Neuronal stem cell (in vitro differentiated cells): Measurements from ENCODE around the gene SLC6A19.

Experiments
- DNase-seq: peaks from one replicate; pipeline ENCODE4 v3.0.0-alpha.2; 2013; ENCODE audit warnings: low spot score
- H2AFZ ChIP-seq: one replicate; pipeline ENCODE4 v1.6.1; 2013; ENCODE audit warnings: mild to moderate bottlenecking, low read length, inconsistent platforms
- H2AK5ac ChIP-seq: 2 replicates; pipeline ENCODE4 v1.6.1; 2013; ENCODE audit warnings: low read depth, mild to moderate bottlenecking, inconsistent platforms, low read length, moderate library complexity, mixed read lengths
- H2BK120ac ChIP-seq: 2 replicates; pipeline ENCODE4 v1.6.1; 2013; ENCODE audit warnings: low read depth, mild to moderate bottlenecking, inconsistent platforms, low read length, moderate library complexity, mixed read lengths
- H2BK12ac ChIP-seq: one replicate; pipeline ENCODE4 v1.6.1; 2013; ENCODE audit warnings: low read length, inconsistent platforms
- H2BK15ac ChIP-seq: 2 replicates; pipeline ENCODE4 v1.6.1; 2013; ENCODE audit warnings: mild to moderate bottlenecking, low read length, inconsistent platforms, mixed read lengths
- H2BK5ac ChIP-seq: one replicate; pipeline ENCODE4 v1.6.1; 2013; ENCODE audit warnings: inconsistent platforms, mild to moderate bottlenecking, low read length, moderate library complexity
- H3K14ac ChIP-seq: one replicate; pipeline ENCODE4 v1.6.1; 2013; ENCODE audit warnings: low read length, inconsistent platforms
- H3K18ac ChIP-seq: 2 replicates; pipeline ENCODE4 v1.6.1; 2013; ENCODE audit warnings: low read length, inconsistent platforms
- H3K23ac ChIP-seq: 2 replicates; pipeline ENCODE4 v1.6.1; 2013; ENCODE audit warnings: low read depth, mild to moderate bottlenecking, mixed read lengths, low read length, inconsistent platforms; ENCODE audit not compliant: poor library complexity
- H3K27ac ChIP-seq: replicated peaks from 3 replicates; pipeline ENCODE4 v1.5.1; 2013; ENCODE audit warnings: low read length, inconsistent platforms
- H3K27me3 ChIP-seq, 3 experiments: 2 replicates each; pipeline ENCODE4 v1.6.1; 2013; ENCODE audit warnings: low read length in 3 of 3, mild to moderate bottlenecking in 2 of 3, inconsistent platforms in 1 of 3, low read depth in 1 of 3, mixed read lengths in 1 of 3, moderate library complexity in 1 of 3; ENCODE audit not compliant: control insufficient read depth in 3 of 3, insufficient read depth in 3 of 3
- H3K36me3 ChIP-seq, 2 donors: replicated peaks in 1 of 2; 2 replicates each; pipeline ENCODE4 v1.6.1; 2013; ENCODE audit warnings: low read length in 2 of 2; ENCODE audit not compliant: control insufficient read depth in 2 of 2, insufficient read depth in 2 of 2
- H3K4ac ChIP-seq: 2 replicates; pipeline ENCODE4 v1.6.1; 2013; ENCODE audit warnings: inconsistent platforms, mild to moderate bottlenecking, low read length, moderate library complexity
- H3K4me1 ChIP-seq, 2 donors: 1 replicate in 1 of 2; 2 replicates in 1 of 2; pipeline ENCODE4 v1.6.1; 2013; ENCODE audit warnings: low read length in 2 of 2, low read depth in 1 of 2; ENCODE audit not compliant: control insufficient read depth in 2 of 2, insufficient read depth in 1 of 2
- H3K4me2 ChIP-seq: one replicate; pipeline ENCODE4 v1.6.1; 2013; ENCODE audit warnings: mild to moderate bottlenecking, low read length, inconsistent platforms; ENCODE audit not compliant: insufficient read depth, poor library complexity, severe bottlenecking
- H3K4me3 ChIP-seq, 2 donors: 2 replicates each; pipeline ENCODE4 v1.5.1; 2013; ENCODE audit warnings: low read length in 2 of 2, mild to moderate bottlenecking in 2 of 2, inconsistent platforms in 1 of 2, moderate library complexity in 1 of 2
- H3K79me1 ChIP-seq: one replicate; pipeline ENCODE4 v1.6.1; 2013; ENCODE audit warnings: low read depth, mild to moderate bottlenecking, inconsistent platforms, low read length, moderate library complexity
- H3K9ac ChIP-seq: one replicate; pipeline ENCODE4 v1.6.1; 2013; ENCODE audit warnings: mild to moderate bottlenecking, low read depth, low read length, inconsistent platforms; ENCODE audit not compliant: poor library complexity
- H3K9me3 ChIP-seq, 2 donors: replicated peaks in 1 of 2; 2 replicates each; pipeline versions ENCODE3 to v1.6.1; 2013; ENCODE audit warnings: low read length in 2 of 2, mild to moderate bottlenecking in 2 of 2, inconsistent platforms in 1 of 2, low read depth in 1 of 2, mixed read lengths in 1 of 2, moderate library complexity in 1 of 2; ENCODE audit not compliant: control insufficient read depth in 2 of 2, insufficient read depth in 1 of 2
- H4K8ac ChIP-seq: one replicate; pipeline ENCODE4 v1.6.1; 2013; ENCODE audit warnings: low read depth, mild to moderate bottlenecking, inconsistent platforms, low read length, moderate library complexity
- H4K91ac ChIP-seq: one replicate; pipeline ENCODE4 v1.6.1; 2013; ENCODE audit warnings: low read length, low read depth, mild to moderate bottlenecking, inconsistent platforms; ENCODE audit not compliant: poor library complexity
- WGBS, 2 donors: extraction: QIAGEN DNeasy Blood & Tissue Kit; methylation state at CpG; one replicate each; pipeline ENCODE4 v1.1.7; 2013; ENCODE audit warnings: missing lambda C conversion rate in 2 of 2, mixed read lengths in 1 of 2; ENCODE audit not compliant: insufficient read length in 2 of 2, insufficient replicate concordance in 1 of 2; ENCODE audit errors: extremely low coverage in 2 of 2; 5-methylcytosine and 5-hydroxymethylcytosine counted together

SLC6A19 gene

GRCh38 chr5:1161108-1161832 is 40.1 kb upstream of the SLC6A19 start:
- peak overlapping the region; percentile 16 for H2AK5ac ChIP-seq
- no peak overlapping the region for H2BK15ac ChIP-seq
- no peaks in the 10 kb centered on the region for H3K36me3 ChIP-seq
- H2AFZ ChIP-seq = no peak overlapping the region
- peak overlapping the region; percentile 75 for H3K23ac ChIP-seq
- no CpG with 5 or more reads among the region's 23 CpGs for WGBS, 2 donors
- peaks cover 5 to 42% (median 11%) of the 10 kb centered on the region in 3 experiments for H3K27me3 ChIP-seq
- no peak overlapping the region for H3K4me2 ChIP-seq
- H3K4me3 ChIP-seq = peak overlapping the region in 1 of 2 donors; percentile 53
- H3K4ac ChIP-seq = no peak overlapping the region
- no peak overlapping the region for H2BK12ac ChIP-seq
- H3K14ac ChIP-seq = no peak overlapping the region
- H2BK120ac ChIP-seq = no peak overlapping the region
- H4K8ac ChIP-seq = no peak overlapping the region
- no peaks in the 10 kb centered on the region for H3K79me1 ChIP-seq
- peak overlapping the region; percentile 43 for H2BK5ac ChIP-seq
- H3K18ac ChIP-seq = peak overlapping the region; percentile 22
- H3K9ac ChIP-seq = no peak overlapping the region
- peaks cover 0 to 3% of the 10 kb centered on the region in 2 donors for H3K4me1 ChIP-seq
- no peak overlapping the region for H3K27ac ChIP-seq
- H3K9me3 ChIP-seq = peaks cover 6% of the 10 kb centered on the region in 2 donors
- DNase-seq = no peak
- no peak overlapping the region for H4K91ac ChIP-seq

DNA sequence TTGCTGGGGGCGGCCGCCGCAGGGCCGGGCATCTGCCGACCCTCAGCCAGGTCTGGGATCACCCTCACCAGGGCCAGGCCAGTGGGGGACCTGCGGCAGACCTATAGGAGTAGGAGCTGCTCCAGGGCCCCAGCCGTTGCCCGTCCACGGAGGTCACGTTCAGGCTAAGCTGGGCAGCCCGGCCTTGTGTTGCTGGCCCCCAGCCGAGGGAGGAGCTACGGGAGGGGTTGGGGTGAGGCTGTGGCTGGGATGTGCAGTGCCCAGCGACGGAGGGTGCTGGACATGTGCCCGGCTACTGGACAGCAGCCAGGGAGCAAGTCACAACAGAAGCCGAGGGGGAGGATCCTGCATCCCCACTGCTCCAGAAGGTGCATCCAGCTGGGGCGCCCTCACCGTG is 39.6 kb upstream of the SLC6A19 start:
- H2BK5ac ChIP-seq = peak overlapping the region; percentile 43
- H3K79me1 ChIP-seq = no peaks in the 10 kb centered on the region
- H3K27me3 ChIP-seq = peaks cover under 1 to 37% (median 5%) of the 10 kb centered on the region in 3 experiments
- H3K9me3 ChIP-seq = peaks cover under 1 to 2% of the 10 kb centered on the region in 2 donors
- H3K23ac ChIP-seq = peak overlapping the region; percentile 29
- peak overlapping the region; percentile 99 for H2BK12ac ChIP-seq
- H3K9ac ChIP-seq = no peak overlapping the region
- H2BK15ac ChIP-seq = no peak overlapping the region
- no peak overlapping the region for H3K4me3 ChIP-seq
- H2AK5ac ChIP-seq = peak overlapping the region; percentile 16
- peaks cover 0 to 3% of the 10 kb centered on the region in 2 donors for H3K4me1 ChIP-seq
- H3K4ac ChIP-seq = peak overlapping the region; percentile 87
- H3K4me2 ChIP-seq = no peak overlapping the region
- no peak overlapping the region for H2AFZ ChIP-seq
- no peak overlapping the region for H2BK120ac ChIP-seq
- peak overlapping the region; percentile 27 for H3K14ac ChIP-seq
- no peak overlapping the region for H3K27ac ChIP-seq
- no CpG with 5 or more reads among the region's 19 CpGs for WGBS, 2 donors
- peak overlapping the region; percentile 69 for H3K18ac ChIP-seq
- no peak overlapping the region for H4K91ac ChIP-seq
- no peak for DNase-seq
- H3K36me3 ChIP-seq = no peaks in the 10 kb centered on the region
- no peak overlapping the region for H4K8ac ChIP-seq

- H3K4ac ChIP-seq = no peak overlapping the region
These were observed 39.1 kb upstream of the SLC6A19 start for GRCh38 chr5:1162276-1162675.

GRCh38 chr5:1162751-1163150 is 38.6 kb upstream of the SLC6A19 start:
- H2BK120ac ChIP-seq = no peak overlapping the region
- no peaks in the 10 kb centered on the region for H3K9me3 ChIP-seq
- no peak overlapping the region for H3K14ac ChIP-seq
- no peaks in the 10 kb centered on the region for H3K79me1 ChIP-seq
- no peaks in the 10 kb centered on the region for H3K36me3 ChIP-seq
- no peak overlapping the region for H4K8ac ChIP-seq
- peak overlapping the region; percentile 52 for H2BK15ac ChIP-seq
- H3K4ac ChIP-seq = no peak overlapping the region
- peak overlapping the region; percentile 50 for H3K9ac ChIP-seq
- WGBS, 2 donors = no CpG with 5 or more reads among the region's 8 CpGs
- peak overlapping the region; percentile 19 for H3K18ac ChIP-seq
- DNase-seq = no peak
- peak overlapping the region; percentile 43 for H2BK5ac ChIP-seq
- peaks cover 0 to 28% (median 0%) of the 10 kb centered on the region in 3 experiments for H3K27me3 ChIP-seq
- H2BK12ac ChIP-seq = peak overlapping the region; percentile 53
- H3K27ac ChIP-seq = no peak overlapping the region
- no peak overlapping the region for H3K4me3 ChIP-seq
- H4K91ac ChIP-seq = no peak overlapping the region
- H2AK5ac ChIP-seq = peak overlapping the region; percentile 46
- no peak overlapping the region for H3K23ac ChIP-seq
- H2AFZ ChIP-seq = no peak overlapping the region
- peaks cover 0 to 3% of the 10 kb centered on the region in 2 donors for H3K4me1 ChIP-seq
- no peak overlapping the region for H3K4me2 ChIP-seq

More at GRCh38 chr5:1162276-1162675, 39.1 kb upstream of the SLC6A19 start:
- peak overlapping the region; percentile 52 for H3K18ac ChIP-seq
- WGBS, 2 donors = no CpG with 5 or more reads among the region's 17 CpGs
- H3K14ac ChIP-seq = peak overlapping the region; percentile 87
- no peak overlapping the region for H3K4me2 ChIP-seq
- H4K91ac ChIP-seq = no peak overlapping the region
- peak overlapping the region; percentile 29 for H3K23ac ChIP-seq
- no peak overlapping the region for H3K9ac ChIP-seq
- no peak overlapping the region for H3K4me3 ChIP-seq
- H3K4me1 ChIP-seq = peaks cover 0 to 3% of the 10 kb centered on the region in 2 donors
- H3K79me1 ChIP-seq = no peaks in the 10 kb centered on the region
- H4K8ac ChIP-seq = no peak overlapping the region
- H2BK5ac ChIP-seq = peak overlapping the region; percentile 43
- H3K36me3 ChIP-seq = no peaks in the 10 kb centered on the region
- H2BK15ac ChIP-seq = peak overlapping the region; percentile 52
- peaks cover 0 to 32% (median under 1%) of the 10 kb centered on the region in 3 experiments for H3K27me3 ChIP-seq
- no peak for DNase-seq
- peak overlapping the region; percentile 16 for H2AK5ac ChIP-seq
- H3K9me3 ChIP-seq = no peaks in the 10 kb centered on the region
- H2BK12ac ChIP-seq = peak overlapping the region; percentile 53
- no peak overlapping the region for H2BK120ac ChIP-seq
- no peak overlapping the region for H3K27ac ChIP-seq
- no peak overlapping the region for H2AFZ ChIP-seq
